ENCODE measurements around the gene MAP3K7CL. TPM values are rescaled to one million over a fixed set of nuclear protein-coding genes. Genes with fewer than 3 reads are reported as not detected.

MAP3K7CL gene, protein sequence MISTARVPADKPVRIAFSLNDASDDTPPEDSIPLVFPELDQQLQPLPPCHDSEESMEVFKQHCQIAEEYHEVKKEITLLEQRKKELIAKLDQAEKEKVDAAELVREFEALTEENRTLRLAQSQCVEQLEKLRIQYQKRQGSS
- total RNA-seq = 7.9 and 11.4 TPM in 2 replicates

DNA sequence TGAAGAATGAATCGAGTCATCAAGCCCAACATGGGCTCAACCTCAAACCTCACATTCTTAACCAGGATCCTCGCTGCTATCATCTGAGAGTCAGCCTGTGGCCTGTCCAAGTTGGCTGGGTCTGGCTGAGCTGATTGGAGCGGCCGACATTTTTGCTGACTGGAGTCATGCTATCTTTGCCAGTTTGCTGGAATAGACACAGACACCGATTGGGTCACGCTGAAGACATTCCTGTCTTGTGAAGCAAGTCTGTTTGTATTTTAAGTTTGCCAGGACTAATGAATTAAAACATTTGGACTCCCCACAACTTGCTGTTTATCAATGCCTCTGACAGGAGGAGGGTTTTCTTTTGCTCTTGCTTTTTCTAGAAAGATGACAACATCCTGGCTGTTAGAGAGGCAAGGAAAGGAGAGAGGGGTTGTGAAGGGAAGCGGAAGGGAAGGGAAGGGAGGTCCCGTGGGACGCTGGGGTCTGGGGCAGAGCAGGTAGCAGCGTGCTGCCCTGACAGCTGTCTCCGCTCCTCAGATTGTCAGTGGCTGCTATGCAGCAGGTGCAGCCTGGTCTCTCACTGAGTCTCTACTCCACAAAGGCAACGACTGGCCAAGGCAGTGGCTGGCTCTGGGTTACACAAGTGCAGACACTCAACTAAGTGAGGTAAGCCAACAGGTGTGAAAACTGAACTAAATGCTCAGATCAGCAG is at the start of gene MAP3K7CL:
Gene MAP3K7CL, plus strand, starts transcription at position 375 of the 700 bp plus-strand sequence. CDS start 2,701 bp downstream, outside the sequence.
- no peaks in the 10 kb centered on the region for H3K27me3 Mint-ChIP-seq
- no peak within 1 kb of the TSS for H3K27ac Mint-ChIP-seq
- intact Hi-C loops (cut with micrococcal nuclease) = no loop called here
- H3K36me3 Mint-ChIP-seq (ENCODE audit: low read depth) = peaks cover 5% of the 10 kb centered on the region
- DNase-seq (no peak), ATAC-seq (ENCODE audit: low read depth) (no peak)
- ChIA-PET CTCF (no interaction called here), POLR2A (no interaction called here)
- H3K4me1 Mint-ChIP-seq = peaks cover 9% of the 10 kb centered on the region
- TF ChIP-seq, protein P1, sequence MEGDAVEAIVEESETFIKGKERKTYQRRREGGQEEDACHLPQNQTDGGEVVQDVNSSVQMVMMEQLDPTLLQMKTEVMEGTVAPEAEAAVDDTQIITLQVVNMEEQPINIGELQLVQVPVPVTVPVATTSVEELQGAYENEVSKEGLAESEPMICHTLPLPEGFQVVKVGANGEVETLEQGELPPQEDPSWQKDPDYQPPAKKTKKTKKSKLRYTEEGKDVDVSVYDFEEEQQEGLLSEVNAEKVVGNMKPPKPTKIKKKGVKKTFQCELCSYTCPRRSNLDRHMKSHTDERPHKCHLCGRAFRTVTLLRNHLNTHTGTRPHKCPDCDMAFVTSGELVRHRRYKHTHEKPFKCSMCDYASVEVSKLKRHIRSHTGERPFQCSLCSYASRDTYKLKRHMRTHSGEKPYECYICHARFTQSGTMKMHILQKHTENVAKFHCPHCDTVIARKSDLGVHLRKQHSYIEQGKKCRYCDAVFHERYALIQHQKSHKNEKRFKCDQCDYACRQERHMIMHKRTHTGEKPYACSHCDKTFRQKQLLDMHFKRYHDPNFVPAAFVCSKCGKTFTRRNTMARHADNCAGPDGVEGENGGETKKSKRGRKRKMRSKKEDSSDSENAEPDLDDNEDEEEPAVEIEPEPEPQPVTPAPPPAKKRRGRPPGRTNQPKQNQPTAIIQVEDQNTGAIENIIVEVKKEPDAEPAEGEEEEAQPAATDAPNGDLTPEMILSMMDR (IDR thresholded peaks at IDR 0.05) = no peak
- peaks cover 3% of the 10 kb centered on the region for H3K9me3 Mint-ChIP-seq
- H3K4me3 Mint-ChIP-seq = no peak within 1 kb of the TSS

DNA sequence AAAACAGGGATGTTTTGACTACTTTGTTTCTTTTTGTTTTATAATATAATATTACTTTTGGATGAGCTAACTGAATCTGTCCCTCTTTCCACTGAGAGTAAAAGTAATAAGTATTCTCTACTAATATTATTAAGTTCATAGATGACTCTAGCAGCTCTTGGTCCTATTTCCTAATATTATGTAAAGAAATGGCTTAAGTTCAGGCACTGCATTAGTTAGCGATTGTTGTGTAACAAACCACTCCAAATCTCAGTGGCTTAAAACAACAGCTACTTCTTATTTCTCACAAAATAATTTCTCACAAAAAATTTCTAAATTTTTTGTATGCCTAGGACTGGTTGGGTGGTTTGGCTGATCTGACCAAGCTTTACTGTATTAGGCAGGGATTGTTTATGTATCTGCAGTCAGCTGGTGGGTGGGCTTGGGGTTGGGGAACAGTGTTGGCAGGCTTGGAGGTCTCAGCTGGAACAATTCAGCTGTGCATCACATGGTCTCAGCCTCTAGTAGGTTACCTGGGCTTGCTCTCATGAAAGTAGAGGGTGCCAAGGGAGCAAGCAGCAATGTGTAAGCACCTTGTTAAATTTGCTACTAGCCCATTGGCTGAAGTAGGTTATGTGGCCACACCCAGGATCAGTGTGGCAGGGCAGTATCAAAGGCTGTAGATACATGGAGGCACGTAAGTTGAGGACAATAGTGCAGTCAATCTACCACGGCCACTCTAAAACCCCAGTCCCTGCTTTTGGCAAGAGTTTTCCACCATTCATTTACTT is 48.2 kb upstream of the MAP3K7CL start:
- no peaks in the 10 kb centered on the region for H3K9me3 Mint-ChIP-seq
- H3K27ac Mint-ChIP-seq = no peak overlapping the region
- ChIA-PET POLR2A (interaction anchor here (1.3 kb wide), 1 partner anchor 152 kb away, joined by 3 read pairs; no protein-coding TSS in a partner anchor), CTCF (no interaction called here)
- peaks cover 38% of the 10 kb centered on the region for H3K4me1 Mint-ChIP-seq
- intact Hi-C loops (cut with micrococcal nuclease) = no loop called here
- TF ChIP-seq, protein P1 (IDR thresholded peaks at IDR 0.05) = no peak
- DNase-seq (no peak), ATAC-seq (ENCODE audit: low read depth) (no peak)
- peaks cover 15% of the 10 kb centered on the region for H3K36me3 Mint-ChIP-seq (ENCODE audit: low read depth)
- no peak overlapping the region for H3K4me3 Mint-ChIP-seq
- no peaks in the 10 kb centered on the region for H3K27me3 Mint-ChIP-seq

DNA sequence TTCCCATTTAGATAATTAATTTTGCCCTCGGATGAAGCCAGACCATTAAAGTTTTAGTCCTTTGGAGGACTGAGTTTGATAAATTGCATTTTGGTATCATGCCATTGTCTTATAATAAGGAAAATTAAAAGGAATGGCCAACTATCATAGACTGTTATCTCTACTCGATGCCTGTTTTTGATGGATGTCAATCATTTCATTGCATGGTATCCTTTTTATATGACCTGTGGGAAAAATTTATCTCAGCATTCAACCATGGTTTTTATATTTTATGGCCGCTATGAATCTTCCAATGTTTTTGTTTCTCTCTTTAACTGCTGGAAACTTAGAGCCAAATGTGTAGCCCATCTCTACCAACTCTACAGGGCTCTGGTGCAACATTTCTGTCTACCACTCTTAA is 47.1 kb upstream of the MAP3K7CL start:
- ChIA-PET CTCF (no interaction called here), POLR2A (no interaction called here)
- Mint-ChIP-seq H3K9me3 (no peaks in the 10 kb centered on the region), H3K4me3 (no peak overlapping the region), H3K27ac (no peak overlapping the region), H3K4me1 (peaks cover 31% of the 10 kb centered on the region), H3K27me3 (no peaks in the 10 kb centered on the region), H3K36me3 (ENCODE audit: low read depth) (peaks cover 15% of the 10 kb centered on the region)
- DNase-seq = no peak
- intact Hi-C loops (cut with micrococcal nuclease) = no loop called here
- TF ChIP-seq, protein P1 (IDR thresholded peaks at IDR 0.05) = no peak
- ATAC-seq (ENCODE audit: low read depth) = no peak

GRCh38 chr21:29084372-29084771 is 46.1 kb upstream of the MAP3K7CL start:
- no peak overlapping the region for H3K4me3 Mint-ChIP-seq
- no peaks in the 10 kb centered on the region for H3K27me3 Mint-ChIP-seq
- no peak for ATAC-seq (ENCODE audit: low read depth)
- DNase-seq = no peak
- intact Hi-C loops (cut with micrococcal nuclease) = no loop called here
- ChIA-PET CTCF (no interaction called here), POLR2A (interaction anchor here (0.5 kb wide), 1 partner anchor 47 kb away, joined by 8 read pairs; no protein-coding TSS in a partner anchor)
- no peak overlapping the region for H3K27ac Mint-ChIP-seq
- H3K4me1 Mint-ChIP-seq = peaks cover 20% of the 10 kb centered on the region
- H3K9me3 Mint-ChIP-seq = no peaks in the 10 kb centered on the region
- TF ChIP-seq, protein P1 (IDR thresholded peaks at IDR 0.05) = no peak
- peaks cover 15% of the 10 kb centered on the region for H3K36me3 Mint-ChIP-seq (ENCODE audit: low read depth)
